Hepatocyte (in vitro differentiated cells): ENCODE measurements around the gene PCSK6. TPM values are rescaled to one million over a fixed set of nuclear protein-coding genes. Genes with fewer than 3 reads are reported as not detected.

ENCODE experiments used
- DNase-seq: peaks from one replicate; pipeline ENCODE4 v3.0.0-alpha.2; 2016; ENCODE audit warnings: low spot score
- H2AFZ ChIP-seq: fragments of 200-600 bp; sonication (generic); 2 replicates; pipeline ENCODE4 v1.6.0; 2016; ENCODE audit warnings: antibody characterized with exemption, mild to moderate bottlenecking
- H3K27ac ChIP-seq: fragments of 200-600 bp; sonication (generic); 2 replicates; pipeline ENCODE4 v1.5.1; 2016; ENCODE audit warnings: mild to moderate bottlenecking
- H3K27me3 ChIP-seq: fragments of 200-600 bp; sonication (generic); 2 replicates; pipeline ENCODE4 v1.6.1; 2016
- H3K36me3 ChIP-seq: fragments of 200-600 bp; sonication (generic); replicated peaks from 2 replicates; pipeline ENCODE4 v1.5.1; 2016; ENCODE audit warnings: low read depth; ENCODE audit not compliant: insufficient read depth
- H3K4me1 ChIP-seq: fragments of 200-600 bp; sonication (generic); 2 replicates; pipeline ENCODE4 v1.5.1; 2016; ENCODE audit warnings: mild to moderate bottlenecking, moderate library complexity; ENCODE audit not compliant: insufficient read depth
- H3K4me2 ChIP-seq: fragments of 200-600 bp; sonication (generic); 2 replicates; pipeline ENCODE4 v1.6.0; 2016
- H3K4me3 ChIP-seq: fragments of 200-600 bp; sonication (generic); 2 replicates; pipeline ENCODE4 v1.5.1; 2016; ENCODE audit warnings: mild to moderate bottlenecking
- H3K79me2 ChIP-seq: fragments of 200-600 bp; sonication (generic); 2 replicates; pipeline ENCODE4 v1.6.0; 2017; ENCODE audit warnings: mild to moderate bottlenecking
- H3K9me2 ChIP-seq: fragments of 200-600 bp; sonication (generic); replicated peaks from 2 replicates; pipeline ENCODE4 v1.6.0; 2017; ENCODE audit warnings: mild to moderate bottlenecking; ENCODE audit not compliant: insufficient read depth
- H3K9me3 ChIP-seq: fragments of 200-600 bp; sonication (generic); 2 replicates; pipeline ENCODE4 v1.5.1; 2016; ENCODE audit warnings: low read depth, mild to moderate bottlenecking
- H4K20me1 ChIP-seq: fragments of 200-600 bp; sonication (generic); 2 replicates; pipeline ENCODE4 v1.6.0; 2016; ENCODE audit warnings: mild to moderate bottlenecking; ENCODE audit not compliant: insufficient read depth, poor library complexity, severe bottlenecking
- EZH2 ChIP-seq: fragments of 200-600 bp; sonication (generic); IDR thresholded peaks from 2 replicates; pipeline ENCODE4 v1.6.1; 2016; ENCODE audit warnings: antibody characterized with exemption, mild to moderate bottlenecking, borderline replicate concordance
- EZH2phosphoT487 ChIP-seq: fragments of 200-600 bp; sonication (generic); IDR thresholded peaks from one replicate; pipeline ENCODE4 v1.6.1; 2018; ENCODE audit warnings: antibody characterized with exemption, mild to moderate bottlenecking, low read depth, moderate library complexity; ENCODE audit not compliant: unreplicated experiment, severe bottlenecking
- WGBS: methylation state at CpG from one replicate; pipeline ENCODE4 v1.1.6; 2016; ENCODE audit warnings: low lambda C conversion rate; ENCODE audit errors: missing lambda C conversion rate; 5-methylcytosine and 5-hydroxymethylcytosine counted together
- polyA plus RNA-seq: library from polyadenylated mRNA; unstranded; fragments of >200 nt; fragmentation: Nextera tagmentation; extraction: Ambion mirVana; gene quantifications from 2 replicates; pipeline ENCODE4 v1.2.1, GENCODE V29; 2016
- total RNA-seq: library from RNA; depleted of rRNA; stranded (reverse); fragments of >200 nt; gene quantifications from 2 replicates; pipeline ENCODE4 v1.2.3, GENCODE V29; 2014
- TF ChIP-seq, protein P1 (sequence below): fragments of 200-600 bp; sonication (generic); IDR thresholded peaks from 2 replicates; pipeline ENCODE4 v1.5.1; 2016; ENCODE audit warnings: antibody characterized with exemption, mild to moderate bottlenecking; ENCODE audit not compliant: poor library complexity

Gene PCSK6
- total and polyA plus RNA-seq, 2 experiments from 2014 or later: 31.7 to 40.5 TPM

DNA sequence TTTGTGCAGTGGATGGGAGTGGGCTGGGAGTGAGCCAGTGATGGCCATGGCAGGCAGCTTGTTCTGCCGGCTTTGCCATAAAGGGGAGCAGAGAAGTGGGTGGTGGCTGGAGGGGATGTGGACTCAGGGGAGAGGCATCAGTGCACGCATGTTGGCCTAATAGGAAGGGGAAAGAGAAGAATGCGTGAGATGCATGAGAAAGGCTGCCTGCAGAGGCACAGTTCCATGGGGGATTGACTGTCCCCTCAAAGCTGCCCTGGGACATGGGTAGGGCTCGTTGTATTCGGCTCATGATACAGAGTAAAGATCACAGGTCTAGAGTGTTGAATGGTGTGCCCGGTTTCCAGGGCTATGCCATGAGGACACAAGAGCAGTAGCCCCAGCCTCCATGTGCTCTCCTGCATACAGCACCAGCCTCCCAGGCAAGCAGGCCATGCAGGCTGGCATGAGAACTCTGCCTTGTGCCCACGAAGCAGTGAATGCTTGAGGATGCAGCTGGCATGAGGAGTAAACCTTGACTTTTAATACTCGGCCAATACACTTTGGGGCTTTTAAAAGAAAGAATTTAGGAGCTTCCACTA is 126.4 kb downstream of the PCSK6 start:
- Histone ChIP-seq H4K20me1 (no peaks in the 10 kb centered on the region), H3K4me2 (no peak overlapping the region), H3K9me2 (no peaks in the 10 kb centered on the region), H3K9me3 (peaks cover 4% of the 10 kb centered on the region), H2AFZ (no peak overlapping the region), H3K27ac (no peak overlapping the region), H3K79me2 (no peaks in the 10 kb centered on the region), H3K27me3 (no peaks in the 10 kb centered on the region), H3K4me1 (peaks cover 4% of the 10 kb centered on the region), H3K36me3 (no peaks in the 10 kb centered on the region), H3K4me3 (no peak overlapping the region)
- 90% methylated on average over 8 of the region's 8 CpGs for WGBS
- no peak for TF ChIP-seq EZH2
- TF ChIP-seq, protein P1, sequence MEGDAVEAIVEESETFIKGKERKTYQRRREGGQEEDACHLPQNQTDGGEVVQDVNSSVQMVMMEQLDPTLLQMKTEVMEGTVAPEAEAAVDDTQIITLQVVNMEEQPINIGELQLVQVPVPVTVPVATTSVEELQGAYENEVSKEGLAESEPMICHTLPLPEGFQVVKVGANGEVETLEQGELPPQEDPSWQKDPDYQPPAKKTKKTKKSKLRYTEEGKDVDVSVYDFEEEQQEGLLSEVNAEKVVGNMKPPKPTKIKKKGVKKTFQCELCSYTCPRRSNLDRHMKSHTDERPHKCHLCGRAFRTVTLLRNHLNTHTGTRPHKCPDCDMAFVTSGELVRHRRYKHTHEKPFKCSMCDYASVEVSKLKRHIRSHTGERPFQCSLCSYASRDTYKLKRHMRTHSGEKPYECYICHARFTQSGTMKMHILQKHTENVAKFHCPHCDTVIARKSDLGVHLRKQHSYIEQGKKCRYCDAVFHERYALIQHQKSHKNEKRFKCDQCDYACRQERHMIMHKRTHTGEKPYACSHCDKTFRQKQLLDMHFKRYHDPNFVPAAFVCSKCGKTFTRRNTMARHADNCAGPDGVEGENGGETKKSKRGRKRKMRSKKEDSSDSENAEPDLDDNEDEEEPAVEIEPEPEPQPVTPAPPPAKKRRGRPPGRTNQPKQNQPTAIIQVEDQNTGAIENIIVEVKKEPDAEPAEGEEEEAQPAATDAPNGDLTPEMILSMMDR: no peak
- no peak for DNase-seq

DNA sequence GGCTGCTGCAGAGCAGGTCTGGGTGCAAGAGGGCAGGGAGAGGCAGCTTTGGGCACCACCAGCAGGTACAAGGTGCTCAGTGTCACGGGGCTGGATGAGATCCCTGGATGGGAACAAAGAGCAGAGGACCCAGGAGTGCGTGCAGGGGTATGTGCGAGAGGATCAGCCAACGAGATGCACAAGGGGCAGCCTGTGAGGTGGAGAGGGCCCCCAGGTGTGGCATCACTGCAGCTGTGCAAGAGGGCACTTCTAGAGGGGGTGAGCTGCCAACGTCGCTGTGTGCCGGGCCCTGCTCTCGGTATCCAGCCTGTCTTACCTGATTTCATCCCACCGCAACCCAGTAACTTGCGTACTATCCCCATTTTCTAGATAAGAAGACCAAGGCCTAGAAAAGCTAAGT is 127.1 kb downstream of the PCSK6 start:
- no peak for DNase-seq
- Histone ChIP-seq H3K36me3 (no peaks in the 10 kb centered on the region), H3K4me3 (no peak overlapping the region), H3K9me3 (peaks cover 4% of the 10 kb centered on the region), H3K27ac (no peak overlapping the region), H3K9me2 (no peaks in the 10 kb centered on the region), H2AFZ (no peak overlapping the region), H3K27me3 (no peaks in the 10 kb centered on the region), H3K4me1 (peaks cover 4% of the 10 kb centered on the region), H3K4me2 (no peak overlapping the region), H3K79me2 (no peaks in the 10 kb centered on the region), H4K20me1 (no peaks in the 10 kb centered on the region)
- 96% methylated on average over 10 of the region's 10 CpGs for WGBS
- TF ChIP-seq, protein P1: no peak
- no peak for TF ChIP-seq EZH2
- no peak for TF ChIP-seq EZH2phosphoT487

DNA sequence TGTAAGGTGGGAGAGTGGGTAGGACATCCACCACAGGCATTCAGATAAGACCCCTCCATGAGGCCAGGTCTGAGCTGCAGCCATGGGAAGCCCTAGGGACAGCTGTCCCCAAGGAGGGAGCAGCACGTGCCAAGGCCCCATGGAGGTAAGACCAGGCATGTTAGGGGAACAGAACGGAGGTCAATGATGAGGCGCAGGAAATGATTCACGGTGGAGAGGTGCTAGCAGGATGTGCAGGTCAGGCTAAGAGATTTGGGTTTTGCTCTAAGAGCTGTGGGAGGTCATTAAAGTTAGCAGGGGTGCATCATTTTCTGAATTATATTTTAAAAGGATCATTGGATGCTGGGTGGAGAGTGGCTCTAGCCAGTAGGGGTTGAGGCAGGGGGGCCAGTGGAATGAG is 128.1 kb downstream of the PCSK6 start:
- DNase-seq: no peak
- WGBS: 96% methylated on average over 4 of the region's 4 CpGs
- TF ChIP-seq EZH2 (no peak), EZH2phosphoT487 (no peak)
- TF ChIP-seq, protein P1: no peak
- Histone ChIP-seq H3K4me1 (peaks cover 4% of the 10 kb centered on the region), H3K9me2 (no peaks in the 10 kb centered on the region), H3K79me2 (no peaks in the 10 kb centered on the region), H3K36me3 (no peaks in the 10 kb centered on the region), H3K9me3 (peaks cover 4% of the 10 kb centered on the region), H4K20me1 (no peaks in the 10 kb centered on the region), H3K27me3 (no peaks in the 10 kb centered on the region), H2AFZ (no peak overlapping the region), H3K27ac (no peak overlapping the region), H3K4me3 (no peak overlapping the region), H3K4me2 (no peak overlapping the region)
